Measurements from ENCODE around the gene ZMYND11. TPM values are rescaled to one million over a fixed set of nuclear protein-coding genes. Genes with fewer than 3 reads are reported as not detected.
A peak's percentile ranks its signal among the peaks of the same experiment; 100 is the strongest.

Gene ZMYND11
- total RNA-seq, 1 experiment from 2014 or later = 40.3 TPM

DNA sequence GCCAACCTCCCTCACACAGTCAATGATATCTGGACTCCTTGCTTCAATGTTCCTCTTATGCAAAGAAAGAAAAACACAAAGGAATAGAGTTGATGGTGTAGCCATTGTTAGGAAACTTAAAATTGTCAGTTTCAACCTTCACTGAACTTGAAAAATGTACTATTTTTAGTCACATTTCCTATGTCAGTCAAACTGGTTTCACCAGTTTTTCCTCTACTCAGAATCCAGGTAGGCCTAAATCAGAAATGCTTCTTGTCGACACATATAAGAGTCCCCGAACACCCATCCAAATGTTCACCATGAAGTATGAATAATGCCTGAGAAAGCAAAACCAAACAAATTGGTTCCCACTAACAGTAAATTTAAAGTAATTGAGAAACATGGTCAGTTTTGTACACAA, 42.4 kb upstream of the ZMYND11 start:
- BruUV-seq (replicated peaks) = no TSS peak
- intact Hi-C loops (cut with micrococcal nuclease; ENCODE audit: unreplicated experiment) = no loop called here
- no peaks in the 10 kb centered on the region for H3K27me3 Mint-ChIP-seq (ENCODE audit: unreplicated experiment)
- H3K9me3 Mint-ChIP-seq (ENCODE audit: low read depth, unreplicated experiment) = peaks cover 10% of the 10 kb centered on the region
- no peak for DNase-seq
- H3K4me3 Mint-ChIP-seq (ENCODE audit: low read depth, unreplicated experiment) = peak overlapping the region; percentile 37
- CTCF ChIA-PET = interaction anchor here (1.0 kb wide), 1 partner anchor 17 kb away, joined by 3 read pairs; no protein-coding TSS in a partner anchor
- no peak for TF ChIP-seq CTCF (IDR thresholded peaks at IDR 0.05; ENCODE audit: unreplicated experiment)
- peaks cover 16% of the 10 kb centered on the region for H3K4me1 Mint-ChIP-seq (ENCODE audit: low read depth, unreplicated experiment)
- peaks cover 6% of the 10 kb centered on the region for H3K36me3 Mint-ChIP-seq (ENCODE audit: insufficient read depth, unreplicated experiment)
- H3K27ac Mint-ChIP-seq (ENCODE audit: unreplicated experiment) = no peak overlapping the region

- intact Hi-C loops (cut with micrococcal nuclease; ENCODE audit: unreplicated experiment) = no loop called here
- Mint-ChIP-seq H3K4me3 (ENCODE audit: low read depth, unreplicated experiment) (no peak overlapping the region), H3K4me1 (ENCODE audit: low read depth, unreplicated experiment) (peaks cover 16% of the 10 kb centered on the region), H3K27me3 (ENCODE audit: unreplicated experiment) (no peaks in the 10 kb centered on the region), H3K36me3 (ENCODE audit: insufficient read depth, unreplicated experiment) (peaks cover 6% of the 10 kb centered on the region), H3K9me3 (ENCODE audit: low read depth, unreplicated experiment) (peaks cover 10% of the 10 kb centered on the region), H3K27ac (ENCODE audit: unreplicated experiment) (no peak overlapping the region)
- no TSS peak for BruUV-seq (replicated peaks)
- DNase-seq = no peak
- no peak for TF ChIP-seq CTCF (IDR thresholded peaks at IDR 0.05; ENCODE audit: unreplicated experiment)
- CTCF ChIA-PET = no interaction called here
These were observed 40.6 kb upstream of the ZMYND11 start for GRCh38 chr10:94613-95012.

DNA sequence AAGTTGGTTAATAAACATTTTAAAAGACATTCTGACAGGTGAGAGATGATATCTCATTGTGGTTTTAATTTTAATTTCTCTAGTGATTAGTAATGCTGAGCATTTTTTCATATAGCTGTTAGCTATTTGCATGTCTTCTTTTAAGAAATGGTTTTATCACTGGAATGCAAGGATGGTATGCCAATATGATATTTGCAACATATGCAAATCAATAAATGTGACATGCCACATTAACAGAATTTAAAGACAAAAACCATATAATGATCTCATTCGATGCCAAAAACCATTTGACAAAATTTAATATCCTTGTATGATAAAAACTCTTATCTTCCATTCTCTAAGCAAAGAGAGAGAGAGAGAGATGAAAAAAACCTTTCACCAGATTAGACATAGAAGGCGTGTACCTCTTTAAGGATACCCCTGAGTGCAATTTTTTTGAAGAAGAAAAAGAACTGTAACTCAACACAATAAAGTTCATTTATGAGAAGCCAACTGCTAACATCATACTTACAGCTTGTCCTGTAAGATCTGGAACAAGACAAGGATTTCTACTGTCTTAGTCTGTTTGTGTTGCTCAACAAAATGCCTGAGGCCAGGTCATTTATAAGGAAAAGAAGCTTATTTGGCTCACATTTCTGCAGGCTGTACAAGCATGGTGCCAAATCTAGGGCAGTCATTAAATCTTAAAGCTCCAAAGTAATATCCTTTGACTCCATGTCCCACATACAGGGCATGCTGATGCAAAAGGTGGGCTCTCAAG, 39.7 kb upstream of the ZMYND11 start:
- intact Hi-C loops (cut with micrococcal nuclease; ENCODE audit: unreplicated experiment) = no loop called here
- CTCF ChIA-PET = no interaction called here
- no TSS peak for BruUV-seq (replicated peaks)
- Mint-ChIP-seq H3K9me3 (ENCODE audit: low read depth, unreplicated experiment) (peaks cover 10% of the 10 kb centered on the region), H3K36me3 (ENCODE audit: insufficient read depth, unreplicated experiment) (peaks cover 6% of the 10 kb centered on the region), H3K4me3 (ENCODE audit: low read depth, unreplicated experiment) (no peak overlapping the region), H3K27ac (ENCODE audit: unreplicated experiment) (no peak overlapping the region), H3K27me3 (ENCODE audit: unreplicated experiment) (no peaks in the 10 kb centered on the region), H3K4me1 (ENCODE audit: low read depth, unreplicated experiment) (peaks cover 16% of the 10 kb centered on the region)
- no peak for TF ChIP-seq CTCF (IDR thresholded peaks at IDR 0.05; ENCODE audit: unreplicated experiment)
- DNase-seq = no peak

GRCh38 chr10:96466-96865, 38.8 kb upstream of the ZMYND11 start:
- BruUV-seq (replicated peaks) = no TSS peak
- CTCF ChIA-PET = no interaction called here
- H3K27me3 Mint-ChIP-seq (ENCODE audit: unreplicated experiment) = no peaks in the 10 kb centered on the region

More at GRCh38 chr10:96466-96865, 38.8 kb upstream of the ZMYND11 start:
- intact Hi-C loops (cut with micrococcal nuclease; ENCODE audit: unreplicated experiment) = no loop called here
- H3K9me3 Mint-ChIP-seq (ENCODE audit: low read depth, unreplicated experiment) = peaks cover 10% of the 10 kb centered on the region
- H3K36me3 Mint-ChIP-seq (ENCODE audit: insufficient read depth, unreplicated experiment) = peaks cover 6% of the 10 kb centered on the region
- no peak for TF ChIP-seq CTCF (IDR thresholded peaks at IDR 0.05; ENCODE audit: unreplicated experiment)
- no peak overlapping the region for H3K4me3 Mint-ChIP-seq (ENCODE audit: low read depth, unreplicated experiment)
- peaks cover 16% of the 10 kb centered on the region for H3K4me1 Mint-ChIP-seq (ENCODE audit: low read depth, unreplicated experiment)
- H3K27ac Mint-ChIP-seq (ENCODE audit: unreplicated experiment) = no peak overlapping the region
- DNase-seq = no peak

All from Calu3 (cell line).